D721Med (cell line): Measurements from ENCODE around the gene POLH.
"Not testable (repeated sequence)": the region's sequence is repeated elsewhere in the genome, so short reads cannot be mapped to it uniquely, and the experiment has no call there.

Experiments used
- DNase-seq: peaks from one replicate; pipeline ENCODE4 v3.0.0; 2011; ENCODE audit warnings: low spot score; ENCODE audit not compliant: insufficient read length
- FAIRE-seq: peaks from 2 replicates; lab custom pipeline; 2011; peaks lifted over from hg19 to GRCh38; lab: Jason Lieb, UNC
- CTCF ChIP-seq: IDR thresholded peaks from 2 replicates; pipeline ENCODE4 v1.5.1; 2012; ENCODE audit warnings: mild to moderate bottlenecking, control low read depth; ENCODE audit not compliant: insufficient read depth; ENCODE audit errors: missing control alignments

The POLH gene

DNA sequence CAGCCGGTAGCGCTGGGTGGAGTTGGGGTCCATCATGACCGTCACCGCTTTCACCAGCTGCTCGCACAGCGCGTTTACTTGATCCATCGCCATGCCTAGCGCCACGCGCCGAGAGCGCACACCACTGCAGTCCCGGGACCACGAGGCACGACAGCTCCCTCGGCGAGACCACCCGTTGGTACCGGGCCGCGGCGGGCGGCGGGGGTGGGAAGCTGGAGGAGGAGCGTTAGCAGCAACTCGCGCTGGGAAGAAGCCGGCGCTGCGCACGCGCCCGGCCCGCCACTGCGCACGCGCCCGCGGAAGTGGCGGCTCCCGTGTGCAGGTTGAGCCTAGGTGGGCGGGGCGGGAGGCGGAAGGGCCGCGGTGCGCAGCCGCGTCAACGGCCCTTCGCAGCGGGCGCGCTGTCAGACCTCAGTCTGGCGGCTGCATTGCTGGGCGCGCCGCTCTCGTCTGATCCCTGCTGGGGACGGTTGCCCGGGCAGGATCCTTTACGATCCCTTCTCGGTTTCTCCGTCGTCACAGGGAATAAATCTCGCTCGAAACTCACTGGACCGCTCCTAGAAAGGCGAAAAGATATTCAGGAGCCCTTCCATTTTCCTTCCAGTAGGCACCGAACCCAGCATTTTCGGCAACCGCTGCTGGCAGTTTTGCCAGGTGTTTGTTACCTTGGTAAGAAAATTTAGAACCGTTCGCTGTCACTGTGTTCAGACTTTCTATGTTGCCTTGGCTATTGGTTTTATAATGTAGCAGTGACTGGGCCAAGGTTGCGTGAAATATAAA is at the start of gene POLH, which contains the start of gene XPO5:
Gene POLH (plus strand): TSS at position 414 of the 780 bp plus-strand sequence. CDS start 6,135 bp downstream, outside the sequence.
Gene XPO5 (minus strand): TSS at position 267 of the 780 bp plus-strand sequence. CDS start 174 bp downstream, at position 93.
- DNase-seq, result peak; percentile 73
- no peak for TF ChIP-seq CTCF
- no peak for FAIRE-seq

GRCh38 chr6:43532201-43532600 is 43.8 kb upstream of the POLH start:
- FAIRE-seq (no peak), DNase-seq (no peak)
- TF ChIP-seq CTCF, result no peak

DNA sequence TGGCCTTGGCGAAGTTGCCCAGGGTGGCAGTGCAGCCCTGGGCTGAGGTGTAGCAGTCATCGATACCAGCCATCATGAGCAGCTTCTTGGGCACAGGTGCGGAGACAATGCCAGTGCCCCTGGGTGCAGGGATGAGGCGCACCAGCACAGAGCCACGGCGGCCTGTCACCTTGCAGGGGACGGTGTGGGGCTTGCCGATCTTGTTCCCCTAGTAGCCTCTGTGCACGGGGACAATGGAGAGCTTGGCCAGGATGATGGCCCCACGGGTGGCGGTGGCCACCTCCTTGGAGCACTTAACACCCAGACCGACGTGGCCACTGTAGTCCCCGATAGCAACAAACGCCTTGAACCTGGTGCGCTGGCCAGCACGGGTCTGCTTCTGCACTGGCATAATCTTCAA is 37.0 kb upstream of the POLH start:
- not testable (repeated sequence) for DNase-seq, FAIRE-seq

DNA sequence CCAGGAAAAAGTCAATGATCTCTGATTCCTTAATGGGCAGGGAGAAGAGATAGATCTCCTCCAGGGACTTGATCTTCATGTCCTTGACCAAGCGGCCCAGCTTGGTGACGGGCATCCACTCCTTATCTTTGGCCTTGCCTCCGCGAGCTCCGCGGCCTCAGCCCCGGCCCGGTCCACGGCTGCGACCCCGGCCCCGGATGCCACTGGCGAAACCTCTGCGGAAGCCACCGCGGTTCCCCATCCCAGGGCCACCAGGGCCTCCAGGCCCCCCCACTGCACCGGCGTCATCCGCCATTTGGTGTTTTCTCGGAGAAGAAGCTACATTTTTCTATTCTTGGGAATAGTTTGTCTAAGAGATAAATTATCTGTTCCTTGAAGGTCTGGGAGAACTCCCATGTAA is 36.6 kb upstream of the POLH start:
- DNase-seq, FAIRE-seq: not testable (repeated sequence)

DNA sequence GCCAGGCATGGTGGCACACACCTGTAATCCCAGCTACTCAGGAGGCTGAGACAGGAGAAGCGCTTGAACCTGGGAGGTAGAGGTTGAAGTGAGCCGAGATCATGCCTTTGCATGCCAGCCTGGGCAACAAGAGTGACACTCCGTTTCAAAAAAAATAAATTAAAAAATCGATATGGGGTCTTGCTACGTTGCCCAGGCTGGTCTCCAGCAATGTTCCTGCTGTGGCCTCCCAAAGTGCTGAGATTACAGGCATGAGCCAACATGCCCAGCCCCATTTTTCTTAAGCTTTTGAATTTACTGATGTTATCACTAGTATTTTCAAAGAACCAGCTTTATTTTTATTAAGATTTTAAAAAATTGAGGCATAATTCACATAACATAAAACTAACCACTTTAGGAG is 35.5 kb upstream of the POLH start:
- DNase-seq (no peak), FAIRE-seq (no peak)
- no peak for TF ChIP-seq CTCF

DNA sequence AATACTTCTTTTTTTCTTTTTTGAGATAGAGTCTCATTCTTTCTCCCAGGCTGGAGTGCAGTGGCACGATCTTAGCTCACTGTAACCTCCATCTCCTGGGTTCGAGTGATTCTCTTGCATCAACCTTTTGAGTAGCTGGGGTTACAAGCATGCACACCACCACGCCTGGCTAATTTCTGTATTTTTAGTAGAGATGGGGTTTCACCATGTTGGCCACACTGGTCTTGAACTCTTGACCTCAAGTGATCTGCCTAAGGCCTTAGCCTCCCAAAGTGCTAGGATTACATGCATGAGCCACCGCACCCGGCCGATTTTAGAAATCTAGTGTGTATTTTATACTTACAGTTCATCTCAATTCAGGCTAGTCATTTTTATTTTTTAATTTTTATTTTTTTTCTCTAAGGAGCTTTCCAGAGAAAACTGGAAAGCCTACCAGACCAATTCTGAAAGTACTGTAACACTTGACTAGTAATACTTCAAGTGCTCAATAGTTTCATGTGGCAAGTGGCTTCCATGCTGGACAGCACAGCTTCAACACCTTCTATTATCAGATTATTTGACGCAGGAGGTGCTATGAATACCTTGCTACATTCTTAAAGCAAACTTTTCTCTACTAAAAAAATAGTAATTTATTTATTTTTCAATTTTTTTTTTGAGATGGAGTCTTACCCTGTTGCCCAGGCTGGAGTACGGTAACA is 34.1 kb upstream of the POLH start:
- DNase-seq, result no peak
- no peak for FAIRE-seq
- TF ChIP-seq CTCF, result no peak

- DNase-seq (no peak), FAIRE-seq (no peak)
Observed at GRCh38 chr6:43544461-43544860, 31.5 kb upstream of the POLH start.

More at GRCh38 chr6:43544461-43544860, 31.5 kb upstream of the POLH start:
- no peak for TF ChIP-seq CTCF
